Karpas-422 (cell line): Measurements from ENCODE around the gene COQ6. TPM values are rescaled to one million over a fixed set of nuclear protein-coding genes. Genes with fewer than 3 reads are reported as not detected.
A peak's percentile ranks its signal among the peaks of the same experiment; 100 is the strongest.
"Not testable (repeated sequence)": the region's sequence is repeated elsewhere in the genome, so short reads cannot be mapped to it uniquely, and the experiment has no call there.

Experiments used
- DNase-seq: peaks from one replicate; pipeline ENCODE4 v3.0.0-alpha.2; 2015
- H2AFZ ChIP-seq: fragments of 200-600 bp; sonication (generic); 2 replicates; pipeline ENCODE4 v1.6.1; 2014; ENCODE audit warnings: antibody characterized with exemption, low read length, mixed read lengths
- H3K27ac ChIP-seq: fragments of 200-600 bp; sonication (generic); 2 replicates; pipeline ENCODE4 v1.5.1; 2014; ENCODE audit warnings: mild to moderate bottlenecking, low read length, moderate library complexity
- H3K27me3 ChIP-seq: fragments of 200-600 bp; sonication (generic); 2 replicates; pipeline ENCODE4 v1.6.1; 2014; ENCODE audit warnings: low read length, mixed read lengths
- H3K36me3 ChIP-seq: fragments of 200-600 bp; sonication (generic); 2 replicates; pipeline ENCODE4 v1.6.1; 2014; ENCODE audit warnings: low read length, mixed read lengths; ENCODE audit not compliant: insufficient read depth
- H3K4me1 ChIP-seq: fragments of 200-600 bp; sonication (generic); 2 replicates; pipeline ENCODE4 v1.6.1; 2014; ENCODE audit warnings: mild to moderate bottlenecking, low read length, mixed read lengths
- H3K4me2 ChIP-seq: fragments of 200-600 bp; sonication (generic); 2 replicates; pipeline ENCODE4 v1.6.1; 2014; ENCODE audit warnings: low read length, low read depth, mild to moderate bottlenecking; ENCODE audit not compliant: poor library complexity, severe bottlenecking
- H3K4me3 ChIP-seq: fragments of 200-600 bp; sonication (generic); 2 replicates; pipeline ENCODE4 v1.5.1; 2014; ENCODE audit warnings: mild to moderate bottlenecking, antibody characterized with exemption, low read length, mixed read lengths
- H3K79me2 ChIP-seq: fragments of 200-600 bp; sonication (generic); 2 replicates; pipeline ENCODE4 v1.6.1; 2014; ENCODE audit warnings: mild to moderate bottlenecking, low read length, mixed read lengths
- H3K9ac ChIP-seq: fragments of 200-600 bp; sonication (generic); 2 replicates; pipeline ENCODE4 v1.6.0; 2014; ENCODE audit warnings: low read length
- H3K9me2 ChIP-seq: fragments of 200-600 bp; sonication (generic), shearing (Covaris generic); replicated peaks from 2 replicates; pipeline ENCODE4 v1.6.0; 2014; ENCODE audit warnings: mild to moderate bottlenecking, low read length, moderate library complexity; ENCODE audit not compliant: insufficient read depth
- H3K9me3 ChIP-seq: fragments of 300-700, 200-600 bp; sonication (generic); 2 replicates; pipeline ENCODE4 v1.6.1; 2014; ENCODE audit warnings: low read length, mixed read lengths
- H4K20me1 ChIP-seq: fragments of 200-600 bp; sonication (generic); 2 replicates; pipeline ENCODE4 v1.6.1; 2014; ENCODE audit warnings: mild to moderate bottlenecking, antibody characterized with exemption, low read length, low read depth; ENCODE audit not compliant: insufficient read depth
- total RNA-seq: library from RNA; depleted of rRNA; stranded (reverse); fragments of >200 nt; shearing (Covaris generic); gene quantifications from 2 replicates; pipeline ENCODE4 v1.2.3, GENCODE V29; 2014; ENCODE audit warnings: low replicate concordance; rRNA removed

Gene COQ6
- 45.2 and 48.8 TPM in 2 replicates for total RNA-seq

GRCh38 chr14:73949752-73950734 is at the start of gene COQ6, which contains the start of gene FAM161B:
Gene COQ6, plus strand, starts transcription at chr14:73950302. Its CDS starts 31 bp downstream, at chr14:73950333.
Gene FAM161B, minus strand, starts transcription at chr14:73950094. Its CDS starts 68 bp downstream, at chr14:73950026.
- peaks cover 14% of the 10 kb centered on the region; the same call in 1 of the 2 replicates for H3K36me3 ChIP-seq

GRCh38 chr14:73903028-73903427 is 47.1 kb upstream of the COQ6 start:
- Histone ChIP-seq H4K20me1 (no peaks in the 10 kb centered on the region), H3K4me2 (no peak overlapping the region), H3K79me2 (peaks cover 31% of the 10 kb centered on the region), H3K9ac (no peak overlapping the region), H3K27ac (no peak overlapping the region), H3K4me3 (no peak overlapping the region), H3K27me3 (no peaks in the 10 kb centered on the region), H3K36me3 (peaks cover 60% of the 10 kb centered on the region), H3K4me1 (no peaks in the 10 kb centered on the region), H3K9me3 (no peaks in the 10 kb centered on the region), H2AFZ (no peak overlapping the region), H3K9me2 (no peaks in the 10 kb centered on the region)
- no peak for DNase-seq

More at GRCh38 chr14:73949752-73950734, at the start of gene COQ6, which contains the start of gene FAM161B:
- DNase-seq: peak; percentile 100
- H3K27me3 ChIP-seq: no peaks in the 10 kb centered on the region
- H3K9me3 ChIP-seq: no peaks in the 10 kb centered on the region
- H3K79me2 ChIP-seq: peaks cover 34% of the 10 kb centered on the region
- peak within 1 kb of the TSS; percentile 88 for H3K4me3 ChIP-seq
- peaks cover 21% of the 10 kb centered on the region for H3K4me1 ChIP-seq
- no peaks in the 10 kb centered on the region for H4K20me1 ChIP-seq
- peak within 1 kb of the TSS; percentile 77 for H3K4me2 ChIP-seq
- H3K9ac ChIP-seq: peak within 1 kb of the TSS; percentile 76
- peak within 1 kb of the TSS; percentile 60 for H3K27ac ChIP-seq
- no peaks in the 10 kb centered on the region for H3K9me2 ChIP-seq
- peak within 1 kb of the TSS; percentile 96 for H2AFZ ChIP-seq

GRCh38 chr14:73909681-73910080 is 40.4 kb upstream of the COQ6 start:
- Histone ChIP-seq H4K20me1 (no peaks in the 10 kb centered on the region), H3K9me3 (no peaks in the 10 kb centered on the region), H3K4me2 (no peak overlapping the region), H3K27me3 (no peaks in the 10 kb centered on the region), H3K79me2 (peaks cover 51% of the 10 kb centered on the region), H3K4me1 (no peaks in the 10 kb centered on the region), H3K36me3 (peaks cover 79% of the 10 kb centered on the region), H2AFZ (no peak overlapping the region), H3K27ac (no peak overlapping the region), H3K9me2 (no peaks in the 10 kb centered on the region), H3K9ac (no peak overlapping the region), H3K4me3 (no peak overlapping the region)
- DNase-seq: no peak

GRCh38 chr14:73913256-73913655 is 36.8 kb upstream of the COQ6 start:
- Histone ChIP-seq H3K36me3 (peaks cover 74% of the 10 kb centered on the region), H4K20me1 (no peaks in the 10 kb centered on the region), H3K9me3 (no peaks in the 10 kb centered on the region), H3K4me1 (no peaks in the 10 kb centered on the region), H3K27ac (no peak overlapping the region), H3K9me2 (no peaks in the 10 kb centered on the region), H3K27me3 (no peaks in the 10 kb centered on the region), H2AFZ (no peak overlapping the region), H3K4me3 (no peak overlapping the region), H3K4me2 (no peak overlapping the region), H3K79me2 (peaks cover 61% of the 10 kb centered on the region), H3K9ac (no peak overlapping the region)
- DNase-seq: no peak

GRCh38 chr14:73916324-73916723 is 33.8 kb upstream of the COQ6 start:
- Histone ChIP-seq H2AFZ (no peak overlapping the region), H3K4me3 (no peak overlapping the region), H3K36me3 (peaks cover 66% of the 10 kb centered on the region), H3K9me2 (no peaks in the 10 kb centered on the region), H3K79me2 (peaks cover 69% of the 10 kb centered on the region), H3K9ac (no peak overlapping the region), H3K4me1 (no peaks in the 10 kb centered on the region), H3K9me3 (no peaks in the 10 kb centered on the region), H3K27ac (no peak overlapping the region), H3K4me2 (no peak overlapping the region), H4K20me1 (peaks cover 9% of the 10 kb centered on the region; the same call in 1 of the 2 replicates), H3K27me3 (no peaks in the 10 kb centered on the region)
- DNase-seq: no peak

GRCh38 chr14:73919457-73919856 is 30.6 kb upstream of the COQ6 start:
- H3K4me1 ChIP-seq, DNase-seq, H3K9me2 ChIP-seq, H3K9ac ChIP-seq, H3K4me2 ChIP-seq, H3K4me3 ChIP-seq, H3K27ac ChIP-seq, H2AFZ ChIP-seq, H3K27me3 ChIP-seq, H3K9me3 ChIP-seq: not testable (repeated sequence)
- Histone ChIP-seq H4K20me1 (peaks cover 13% of the 10 kb centered on the region; the same call in 1 of the 2 replicates), H3K79me2 (peaks cover 46% of the 10 kb centered on the region), H3K36me3 (peaks cover 66% of the 10 kb centered on the region)

GRCh38 chr14:73924337-73924736 is 25.8 kb upstream of the COQ6 start:
- Histone ChIP-seq H3K9me2 (no peaks in the 10 kb centered on the region), H3K79me2 (peaks cover 25% of the 10 kb centered on the region), H4K20me1 (peaks cover 13% of the 10 kb centered on the region; the same call in 1 of the 2 replicates), H3K4me1 (no peaks in the 10 kb centered on the region), H3K9ac (no peak overlapping the region), H2AFZ (no peak overlapping the region), H3K27me3 (no peaks in the 10 kb centered on the region), H3K4me3 (no peak overlapping the region), H3K4me2 (no peak overlapping the region), H3K27ac (no peak overlapping the region), H3K9me3 (no peaks in the 10 kb centered on the region), H3K36me3 (peaks cover 72% of the 10 kb centered on the region)
- no peak for DNase-seq

GRCh38 chr14:73935666-73936065 is 14.4 kb upstream of the COQ6 start:
- H3K27me3 ChIP-seq: no peaks in the 10 kb centered on the region
- H3K4me1 ChIP-seq: peaks cover 2% of the 10 kb centered on the region; the same call in 1 of the 2 replicates
- H3K36me3 ChIP-seq: peaks cover 30% of the 10 kb centered on the region; the same call in 1 of the 2 replicates
- DNase-seq: peak; percentile 69
- no peak overlapping the region for H3K9ac ChIP-seq
- H3K4me2 ChIP-seq: no peak overlapping the region
- no peak overlapping the region for H3K27ac ChIP-seq
- H3K4me3 ChIP-seq: no peak overlapping the region
- H2AFZ ChIP-seq: no peak overlapping the region
- H3K79me2 ChIP-seq: peaks cover 6% of the 10 kb centered on the region; the same call in 1 of the 2 replicates
- H3K9me3 ChIP-seq: no peaks in the 10 kb centered on the region
- no peaks in the 10 kb centered on the region for H4K20me1 ChIP-seq
- H3K9me2 ChIP-seq: no peaks in the 10 kb centered on the region
